IPS-NIHi7 (cell line): ENCODE measurements around the gene SIX2.

Experiments used
- DNase-seq: peaks from one replicate; pipeline ENCODE4 v3.0.0; 2012; ENCODE audit warnings: mixed read lengths; ENCODE audit errors: extremely low spot score

The SIX2 gene

GRCh38 chr2:45001869-45002385 lies 7.3 kb downstream of the SIX2 start:
- no peak for DNase-seq

GRCh38 chr2:45000921-45001868 lies 8.1 kb downstream of the SIX2 start:
- no peak for DNase-seq

- peak; percentile 65 for DNase-seq
Measured at GRCh38 chr2:45000341-45000901, 8.8 kb downstream of the SIX2 start.

- no peak for DNase-seq
Measured at GRCh38 chr2:44999540-44999939, 9.7 kb downstream of the SIX2 start.

- DNase-seq, result no peak
Measured at GRCh38 chr2:44997963-44998362, 11.3 kb downstream of the SIX2 start.

- no peak for DNase-seq
Measured at GRCh38 chr2:44996356-44996755, 12.9 kb downstream of the SIX2 start.

GRCh38 chr2:44994377-44994776 lies 14.9 kb downstream of the SIX2 start:
- no peak for DNase-seq

GRCh38 chr2:44989176-44989575 lies 20.1 kb downstream of the SIX2 start:
- no peak for DNase-seq

- DNase-seq, result no peak
Measured at GRCh38 chr2:44983836-44984604, 25.2 kb downstream of the SIX2 start.

GRCh38 chr2:44981714-44982108 lies 27.5 kb downstream of the SIX2 start:
- peak; percentile 83 for DNase-seq

GRCh38 chr2:44980751-44981713 lies 28.2 kb downstream of the SIX2 start:
- DNase-seq, result no peak

- DNase-seq, result no peak
Measured at GRCh38 chr2:44979581-44979980, 29.7 kb downstream of the SIX2 start.

GRCh38 chr2:44975571-44976450 lies 33.4 kb downstream of the SIX2 start:
- no peak for DNase-seq

- peak; percentile 77 for DNase-seq
Measured at GRCh38 chr2:44974064-44974715, 35.1 kb downstream of the SIX2 start.

- DNase-seq, result no peak
Measured at GRCh38 chr2:44972771-44973535, 36.3 kb downstream of the SIX2 start.

GRCh38 chr2:44970846-44971450 lies 38.3 kb downstream of the SIX2 start:
- DNase-seq, result no peak

- DNase-seq, result no peak
Measured at GRCh38 chr2:44969936-44970335, 39.3 kb downstream of the SIX2 start.

GRCh38 chr2:44967727-44968432 lies 41.4 kb downstream of the SIX2 start:
- DNase-seq, result no peak
